Right lung (tissue), 5 donors: ENCODE measurements around the gene DENND5B. TPM values are rescaled to one million over a fixed set of nuclear protein-coding genes. Genes with fewer than 3 reads are reported as not detected.
"Not testable (repeated sequence)": the region's sequence is repeated elsewhere in the genome, so short reads cannot be mapped to it uniquely, and the experiment has no call there.

ENCODE experiments used
- DNase-seq, 2 donors: peaks; one replicate each; pipeline ENCODE4 v3.0.0-alpha.2; 2013
- polyA plus RNA-seq, 5 donors: library from polyadenylated mRNA; unstranded; fragments of 120-200 nt; gene quantifications; one replicate each; pipeline versions ENCODE4 v1.2.1 to v1.2.3, GENCODE V29; 2013; ENCODE audit warnings: inconsistent platforms in 1 of 5, low replicate concordance in 1 of 5; ENCODE audit not compliant: insufficient read length in 5 of 5, insufficient read depth in 1 of 5

DENND5B gene
- polyA plus RNA-seq, 5 donors, result 6.5 to 11.1 (median 8.6) TPM

DNA sequence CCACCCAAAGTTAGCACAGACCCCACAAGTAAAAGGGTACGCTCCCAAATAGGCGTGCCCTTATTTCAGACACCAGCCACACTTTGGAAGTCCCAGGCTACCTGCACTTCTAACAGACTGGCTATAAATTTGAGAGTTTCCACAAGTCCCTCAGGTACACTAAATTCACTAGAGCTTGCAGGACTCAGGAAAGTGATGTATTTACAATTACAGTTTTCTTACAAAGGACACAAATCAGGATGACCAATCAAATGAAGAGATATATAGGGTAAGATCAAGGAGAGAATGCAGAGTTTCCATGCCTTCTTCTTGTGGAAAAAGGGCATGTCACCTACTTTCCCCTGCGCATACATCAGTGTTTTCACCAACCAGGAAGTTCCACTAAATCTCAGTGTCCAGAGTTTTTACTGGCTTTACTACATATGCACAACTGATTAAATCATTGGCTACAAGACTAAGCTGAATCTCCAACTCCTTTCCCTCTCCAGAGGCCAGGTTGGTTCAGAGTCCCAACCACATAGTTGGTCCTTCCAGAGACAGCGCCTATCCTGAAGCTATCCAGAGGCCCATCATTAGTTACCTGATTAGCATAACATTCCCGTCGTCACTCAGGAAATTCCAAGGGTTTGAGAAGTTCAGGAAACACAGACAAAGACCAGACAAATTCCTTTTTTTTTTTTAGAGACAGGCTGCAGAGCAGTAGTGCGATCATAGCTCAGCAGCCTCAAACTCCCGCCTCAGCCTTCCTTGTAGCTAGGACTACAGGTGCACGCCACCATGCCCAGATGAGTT, 84.2 kb downstream of the DENND5B start:
- DNase-seq, result no peak

DNA sequence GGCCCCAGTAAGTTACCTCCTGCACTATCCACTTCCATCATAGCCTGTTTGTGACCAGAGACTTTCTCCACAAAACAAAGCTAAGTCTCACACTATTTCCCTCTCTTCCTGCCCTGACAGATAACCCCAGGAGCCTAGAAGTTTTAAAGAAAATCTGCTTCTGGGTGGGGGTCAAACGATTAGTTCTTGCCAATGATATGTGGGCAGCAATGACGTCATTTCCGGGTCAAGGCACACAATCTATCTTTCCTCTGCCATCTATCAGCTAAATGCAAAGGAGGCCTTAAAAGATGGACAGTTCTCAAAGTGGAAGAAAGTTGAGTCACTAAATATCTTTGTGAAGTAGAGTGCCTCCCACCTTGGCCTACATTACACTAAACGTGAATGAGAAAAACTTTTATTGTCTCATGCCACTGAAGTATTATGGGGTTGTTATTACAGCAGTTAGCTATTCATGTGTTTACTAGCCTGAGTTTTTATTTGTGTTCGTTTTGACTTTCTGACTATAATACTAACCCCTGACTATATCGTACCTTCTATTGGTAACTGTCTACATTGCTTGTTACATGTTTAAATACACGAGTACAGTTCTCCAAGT, 86.2 kb downstream of the DENND5B start:
- DNase-seq, result no peak

DNA sequence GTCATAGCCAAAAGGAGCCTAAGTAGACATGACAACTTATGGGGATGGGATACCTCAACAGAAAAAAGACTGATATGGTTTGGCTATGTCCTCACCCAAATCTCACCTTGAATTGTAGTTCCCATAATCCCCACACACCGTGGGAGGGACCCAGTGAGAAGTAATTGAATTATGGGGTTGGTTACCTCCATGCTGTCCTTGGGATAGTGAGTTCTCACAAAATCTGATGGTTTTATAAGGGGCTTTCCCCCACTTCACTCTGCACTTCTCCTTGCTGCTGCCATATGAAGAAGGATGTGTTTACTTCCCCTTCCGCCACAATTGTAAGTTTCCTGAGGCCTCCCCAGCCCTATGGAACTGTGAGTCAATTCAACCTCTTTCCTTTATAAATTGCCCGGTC, 89.9 kb downstream of the DENND5B start:
- DNase-seq, result not testable (repeated sequence)

DNA sequence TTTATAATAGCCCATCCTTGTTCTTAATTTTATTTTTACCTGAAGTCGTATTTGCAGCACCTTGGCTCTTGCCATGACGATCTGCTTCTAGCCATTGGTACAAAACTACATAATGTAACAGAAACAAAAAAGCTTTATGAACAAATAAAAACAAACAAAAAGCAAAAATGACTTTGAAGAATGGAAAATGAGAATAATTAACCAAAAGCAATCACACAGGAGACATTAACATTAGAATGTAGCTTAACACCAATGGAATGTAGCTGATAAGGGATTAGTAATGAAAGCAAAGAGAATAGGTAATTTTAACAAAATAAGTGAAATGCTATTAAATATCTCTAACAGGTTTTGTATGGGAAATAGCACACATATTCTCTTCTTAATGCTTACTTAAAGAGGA, 91.4 kb downstream of the DENND5B start:
- DNase-seq, result no peak

DNA sequence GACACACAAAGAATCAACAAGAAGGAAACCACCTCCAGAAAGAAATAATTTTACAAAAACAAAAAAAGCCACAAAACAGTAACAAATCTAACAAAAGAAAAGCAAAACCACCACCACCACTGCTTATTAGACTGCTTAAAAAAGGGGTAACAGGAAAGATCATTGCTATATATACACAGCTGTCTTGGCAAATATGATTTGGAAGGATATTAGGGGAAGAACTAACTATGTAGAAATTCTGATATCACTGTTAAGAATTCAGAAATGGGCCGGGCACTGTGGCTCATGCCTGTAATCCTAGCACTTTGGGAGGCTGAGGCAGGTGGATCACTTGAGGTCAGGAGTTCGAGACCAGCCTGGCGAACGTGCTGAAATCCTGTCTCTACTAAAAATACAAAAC, 92.5 kb downstream of the DENND5B start:
- no peak for DNase-seq

DNA sequence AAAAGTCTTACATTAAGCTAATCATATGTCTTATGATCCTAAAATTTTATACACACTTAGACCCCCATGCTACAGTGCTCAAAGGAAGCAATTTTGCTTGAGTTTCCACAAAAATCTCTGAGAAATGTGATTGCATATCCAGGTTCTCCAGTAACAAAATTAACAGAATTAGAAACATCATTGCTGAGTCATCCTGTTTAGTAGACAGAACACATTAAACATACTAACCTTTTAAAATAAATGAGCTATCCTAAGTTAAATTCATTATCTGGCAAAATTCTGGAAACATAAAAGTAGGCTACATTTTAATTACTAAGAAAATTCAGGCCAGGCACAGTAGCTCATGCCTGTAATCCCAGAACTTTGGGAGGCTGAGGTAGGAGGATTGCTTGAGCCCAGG, 94.7 kb downstream of the DENND5B start:
- DNase-seq, result no peak

DNA sequence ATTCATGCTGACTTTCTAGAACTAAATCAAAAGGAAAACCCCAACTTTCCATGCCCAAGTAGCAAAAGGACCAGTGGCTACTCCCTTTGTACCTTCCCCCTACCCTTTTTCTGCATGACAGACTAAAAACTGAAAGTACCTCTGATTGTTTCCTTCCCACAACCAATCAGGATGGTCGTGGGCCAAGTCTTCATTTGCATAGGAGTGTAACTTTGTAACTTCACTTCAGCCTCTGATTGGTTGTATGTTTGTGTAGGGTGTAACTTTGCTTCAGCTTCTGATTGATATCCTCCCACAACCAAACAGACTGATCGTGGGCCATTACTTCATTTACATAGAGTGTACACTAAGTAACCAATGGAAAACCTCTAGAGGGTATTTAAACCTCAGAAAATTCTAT, 96.5 kb downstream of the DENND5B start:
- DNase-seq, result no peak

DNA sequence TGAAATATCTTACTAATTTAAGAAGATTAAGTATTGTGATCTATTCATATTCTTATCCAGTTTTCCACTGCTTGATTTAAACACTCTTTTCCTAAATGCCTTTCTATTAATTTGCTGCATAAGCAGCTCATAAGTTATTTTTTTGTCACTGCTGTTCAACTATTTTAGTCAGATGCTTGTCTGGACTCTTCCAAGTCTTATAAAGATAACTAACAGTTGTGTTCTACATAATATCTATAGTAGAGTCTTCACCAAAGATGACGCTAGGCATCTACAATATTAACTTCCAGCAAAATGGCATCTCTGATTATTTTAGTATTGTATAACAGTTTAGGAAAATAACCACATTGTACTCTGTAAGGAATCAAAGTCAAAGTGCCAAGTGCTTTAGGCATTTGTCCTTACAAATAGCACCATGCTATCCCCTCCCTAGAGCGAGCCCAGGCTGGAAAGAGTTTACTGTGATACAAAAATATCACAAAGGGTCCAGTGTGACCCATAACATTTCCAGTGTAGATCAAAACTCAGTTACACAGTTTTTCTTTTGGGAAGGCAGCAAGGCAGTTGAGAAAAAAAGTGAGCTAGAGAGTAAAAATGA, 98.2 kb downstream of the DENND5B start:
- DNase-seq, result no peak

DNA sequence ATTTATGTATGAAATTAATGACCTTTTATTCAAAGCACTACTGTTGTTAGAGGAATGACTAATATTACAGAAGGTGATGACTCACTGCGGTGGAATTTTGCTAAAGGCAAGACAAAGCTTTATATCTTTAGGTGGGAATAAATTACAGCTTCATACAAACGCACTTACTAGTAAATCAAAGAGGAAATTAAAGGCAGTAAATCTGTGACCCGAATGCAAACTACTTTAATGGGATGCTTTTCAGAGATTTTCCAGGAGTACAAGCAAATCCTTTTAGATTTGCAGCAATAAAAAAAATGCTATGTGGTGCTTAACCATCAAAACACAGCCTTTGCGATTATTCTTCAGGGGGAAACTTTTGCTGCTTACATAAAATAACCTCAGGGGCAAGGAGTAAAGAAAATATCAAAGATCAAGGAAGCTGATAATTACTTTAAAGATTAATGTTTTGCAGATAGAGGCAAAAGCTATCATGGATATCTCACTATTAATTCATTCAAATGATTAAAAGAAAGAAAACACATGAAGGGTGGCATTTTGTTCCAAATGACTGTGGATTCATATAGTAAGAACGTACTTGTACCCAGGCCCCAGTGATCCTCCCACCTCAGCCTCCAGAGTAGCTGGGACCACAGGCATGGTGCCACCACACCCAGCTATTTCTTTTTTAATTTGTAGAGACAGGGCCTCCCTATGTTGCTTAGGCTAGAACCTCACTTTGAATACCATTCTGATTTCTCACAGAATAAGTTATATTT, 98.9 kb downstream of the DENND5B start:
- DNase-seq, result no peak

DNA sequence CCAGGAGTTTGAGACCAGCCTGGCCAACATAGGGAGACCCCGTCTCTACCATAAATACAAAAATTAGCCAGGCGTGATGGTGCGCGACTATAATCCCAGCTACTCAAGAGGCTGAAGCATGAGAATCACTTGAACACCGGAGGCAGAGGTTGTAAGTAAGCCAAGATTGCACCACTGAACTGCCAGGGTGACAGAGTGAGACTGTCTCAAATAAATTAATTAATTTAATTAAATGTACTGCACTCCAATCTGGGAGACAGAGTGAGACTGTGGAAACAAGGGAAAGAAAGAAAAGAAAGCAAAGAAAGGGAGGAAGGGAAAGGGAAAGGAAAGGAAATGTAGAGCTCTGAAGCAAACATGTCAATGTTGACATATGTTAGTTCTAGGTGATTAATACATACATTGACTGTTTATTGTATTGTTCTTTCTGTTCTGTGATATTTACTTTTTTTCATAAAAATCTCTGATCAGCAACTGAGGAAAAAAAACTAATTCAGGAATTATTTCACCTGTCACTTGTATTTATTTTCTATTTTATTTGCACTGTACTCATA, 99.6 kb downstream of the DENND5B start:
- no peak for DNase-seq

DNA sequence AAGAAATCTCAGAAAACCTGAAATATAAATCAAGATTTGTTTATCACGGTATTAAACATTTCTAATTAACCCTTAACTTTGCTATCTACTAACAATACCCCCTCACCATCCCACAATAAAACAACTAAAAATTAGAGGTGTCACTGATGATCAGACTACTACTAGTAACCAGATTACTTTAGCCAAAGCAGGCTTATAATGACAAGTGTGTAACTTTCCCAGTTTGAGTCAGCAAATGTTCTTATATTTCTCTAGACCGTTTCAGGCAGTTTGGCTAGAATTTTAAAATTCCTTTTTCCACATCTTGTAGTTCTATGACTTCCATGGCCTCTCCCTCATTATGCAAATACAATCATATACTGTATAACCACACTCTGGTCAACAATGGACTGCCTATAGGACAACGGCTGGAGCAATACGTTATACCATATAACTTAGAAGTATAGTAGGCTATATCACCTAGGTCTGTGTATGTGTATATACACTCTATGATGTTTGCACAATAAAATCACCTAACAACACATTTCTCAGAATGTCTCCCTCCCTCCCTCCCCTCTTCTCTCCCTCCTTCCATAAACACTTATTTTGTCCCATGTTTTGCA, 102.1 kb downstream of the DENND5B start:
- no peak for DNase-seq

DNA sequence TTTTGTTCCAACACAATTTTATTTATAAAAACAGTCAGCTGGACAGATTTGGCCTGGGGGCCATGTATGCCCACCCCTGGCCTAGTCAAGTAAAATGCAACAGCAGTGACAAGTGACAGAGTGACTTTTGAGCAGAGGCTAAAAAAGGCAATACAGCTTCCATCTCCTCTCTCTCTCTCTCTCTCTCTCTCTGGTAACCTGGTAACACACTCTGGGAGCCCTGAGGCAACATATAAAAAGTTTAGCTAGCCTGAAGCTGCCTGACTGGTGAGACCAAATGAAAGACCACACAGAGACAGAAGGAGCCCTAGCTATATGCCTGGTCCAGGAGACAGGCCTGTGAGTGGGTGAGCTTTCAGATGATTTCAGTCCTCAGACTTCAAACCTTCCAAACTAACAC, 105.4 kb downstream of the DENND5B start:
- no peak for DNase-seq

DNA sequence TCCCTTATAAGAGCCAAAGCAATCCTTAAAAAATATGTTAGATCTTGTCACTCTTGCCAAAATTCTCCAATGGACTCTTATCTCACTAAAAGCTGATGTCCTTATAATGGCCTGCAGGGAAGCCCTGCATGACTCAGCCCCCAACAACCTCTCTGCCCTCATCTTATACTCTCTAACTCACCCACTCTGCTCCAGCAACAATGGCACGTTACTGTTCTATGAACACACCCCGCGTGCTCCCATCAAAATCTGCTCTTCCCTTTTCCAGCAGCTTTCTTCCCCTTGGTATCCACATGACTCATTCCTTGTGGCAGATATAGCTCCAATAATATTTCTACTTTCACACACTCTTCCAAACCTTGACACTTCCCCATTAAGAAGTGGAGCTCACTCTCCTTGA, 108.1 kb downstream of the DENND5B start:
- no peak for DNase-seq

DNA sequence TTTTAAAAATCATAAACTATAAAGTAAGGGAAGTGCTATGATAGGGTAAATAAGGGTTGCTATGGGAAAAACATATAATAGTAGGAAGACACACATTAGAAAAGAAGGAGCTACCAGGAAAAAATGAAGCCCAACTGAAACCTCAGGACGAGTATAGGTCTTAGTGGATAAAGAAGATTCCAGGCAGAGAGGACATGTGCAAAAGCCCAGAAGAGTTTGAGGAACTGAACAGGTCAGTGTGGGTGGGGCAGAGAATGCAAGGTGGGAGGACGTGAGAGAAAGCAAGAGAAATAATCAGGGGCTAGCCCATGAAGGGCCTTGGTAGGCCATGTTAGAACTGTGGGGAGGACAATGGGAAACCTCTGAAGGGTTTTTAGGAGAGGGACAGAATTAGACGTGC, 109.5 kb downstream of the DENND5B start:
- no peak for DNase-seq

DNA sequence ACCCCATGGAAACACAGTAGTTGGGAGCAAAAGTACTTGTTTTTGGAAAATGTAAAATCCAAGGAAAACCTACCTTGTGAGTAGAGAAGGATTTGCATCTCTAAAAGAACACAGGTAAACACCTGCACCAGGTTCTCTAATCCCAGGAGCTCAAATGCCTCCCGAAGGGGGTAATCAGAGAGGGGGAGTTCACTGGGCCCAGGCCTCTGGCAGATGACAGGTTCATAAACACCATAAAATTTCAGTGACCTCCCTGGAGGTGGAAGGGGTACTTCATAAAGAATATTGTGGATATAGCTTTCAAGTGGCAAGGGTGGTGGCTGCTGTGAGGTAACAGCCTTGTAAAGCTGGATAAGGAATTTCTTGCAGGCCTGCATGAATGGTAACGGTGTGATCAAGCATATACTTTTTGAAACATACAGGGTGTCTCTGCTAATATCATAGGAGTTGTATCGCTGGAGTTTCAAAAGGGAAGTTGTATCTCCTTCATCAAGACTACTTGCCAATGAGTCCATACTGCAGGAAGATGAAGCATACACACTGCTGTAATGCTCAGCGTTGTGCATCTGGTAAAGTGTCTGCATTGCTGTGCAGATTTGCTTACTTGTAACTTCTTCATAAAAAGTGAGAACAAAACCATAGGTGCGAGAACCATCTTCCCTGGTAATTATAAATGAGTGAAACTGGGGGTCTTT, 111.3 kb downstream of the DENND5B start:
- DNase-seq, result no peak

DNA sequence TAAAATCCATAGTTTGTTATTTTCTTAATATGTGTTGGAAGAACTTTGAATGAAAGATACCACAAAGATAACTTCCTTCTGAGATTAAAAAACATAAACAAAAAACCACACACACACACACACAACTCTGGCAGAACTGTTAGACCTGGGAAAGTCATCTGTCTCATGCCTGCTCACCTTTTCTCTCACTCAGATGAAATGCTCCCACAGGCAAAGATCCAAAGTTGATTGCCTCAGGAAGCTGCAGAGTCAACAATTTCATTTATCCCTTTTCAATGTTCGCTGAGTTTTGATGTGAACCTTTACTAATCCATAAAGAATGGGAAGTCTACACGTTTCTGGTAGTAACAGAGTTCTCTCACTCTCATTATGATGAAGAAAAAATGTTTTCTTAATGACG, 112.0 kb downstream of the DENND5B start:
- DNase-seq, result no peak

DNA sequence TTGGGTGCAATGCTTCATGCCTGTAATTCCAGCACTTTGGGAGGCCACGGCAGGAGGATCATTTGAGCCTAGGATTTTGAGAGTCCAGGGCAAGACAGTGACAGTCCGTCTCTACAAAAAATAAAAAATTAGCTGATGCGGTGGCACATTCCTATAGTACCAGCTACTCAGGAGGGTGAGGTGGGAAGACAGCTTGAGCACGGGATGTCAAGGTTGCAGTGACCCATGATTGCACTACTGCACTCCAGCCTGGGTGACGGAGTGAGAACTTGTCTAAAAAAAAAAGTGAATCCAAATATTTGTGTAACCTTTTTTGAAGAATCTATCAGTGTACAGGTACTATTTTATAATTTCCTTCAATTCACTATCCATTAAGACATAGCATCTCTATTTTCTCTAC, 112.5 kb downstream of the DENND5B start:
- DNase-seq, result no peak

DNA sequence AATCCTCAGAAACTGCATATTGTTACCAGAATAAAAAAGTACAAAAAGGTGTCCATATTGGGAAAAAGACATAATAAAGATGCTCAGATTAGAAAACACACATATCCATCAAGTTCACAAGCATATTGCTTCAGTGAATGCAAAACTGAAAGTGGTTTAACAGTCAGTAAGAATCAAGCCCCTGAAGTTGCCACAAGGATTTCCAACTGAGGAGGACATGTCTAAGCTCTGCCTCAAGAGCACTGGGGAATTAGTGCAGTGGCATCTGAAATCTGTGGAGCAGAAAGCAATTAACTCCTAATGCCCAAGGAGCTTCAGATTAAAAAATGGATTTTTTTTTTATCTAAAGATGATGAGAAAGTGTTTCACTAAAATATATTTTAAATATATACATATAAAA, 113.2 kb downstream of the DENND5B start:
- DNase-seq, result no peak

DNA sequence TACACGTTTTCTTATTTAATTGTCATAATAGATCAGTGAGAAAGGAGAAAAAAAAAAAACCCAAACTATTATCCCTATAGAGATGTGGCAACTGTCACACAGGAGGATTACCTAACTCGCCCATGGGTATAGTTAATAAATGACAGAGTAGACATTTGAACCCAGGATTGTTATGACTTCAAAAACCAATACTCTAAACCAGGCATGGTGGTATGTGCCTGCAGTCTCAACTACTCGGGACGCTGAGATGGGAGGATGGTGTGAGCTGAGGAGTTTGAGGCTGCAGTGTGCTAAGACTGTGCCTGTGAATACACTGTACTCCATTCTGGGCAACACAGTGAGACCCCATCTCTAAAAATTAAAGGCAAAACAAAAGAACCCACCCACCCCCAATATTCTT, 114.5 kb downstream of the DENND5B start:
- DNase-seq, result no peak

DNA sequence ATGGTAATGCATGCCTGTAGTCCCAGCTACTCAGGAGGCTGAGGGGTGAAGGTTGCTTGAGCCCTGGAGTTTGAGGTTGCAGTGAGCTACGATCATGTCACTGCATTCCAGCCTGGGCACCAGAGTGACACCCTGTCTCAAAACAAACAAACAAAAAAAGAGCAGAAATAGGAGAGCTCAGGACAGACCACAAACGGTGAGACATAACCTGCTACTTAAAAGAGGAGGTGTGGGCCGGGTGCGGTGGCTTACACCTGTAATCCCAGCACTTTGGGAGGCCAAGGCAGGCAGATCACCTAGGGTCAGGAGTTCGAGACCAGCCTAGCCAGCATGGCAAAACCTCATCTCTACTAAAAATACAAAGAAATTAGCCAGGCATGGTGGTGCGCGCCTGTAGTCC, 115.3 kb downstream of the DENND5B start:
- not testable (repeated sequence) for DNase-seq

DNA sequence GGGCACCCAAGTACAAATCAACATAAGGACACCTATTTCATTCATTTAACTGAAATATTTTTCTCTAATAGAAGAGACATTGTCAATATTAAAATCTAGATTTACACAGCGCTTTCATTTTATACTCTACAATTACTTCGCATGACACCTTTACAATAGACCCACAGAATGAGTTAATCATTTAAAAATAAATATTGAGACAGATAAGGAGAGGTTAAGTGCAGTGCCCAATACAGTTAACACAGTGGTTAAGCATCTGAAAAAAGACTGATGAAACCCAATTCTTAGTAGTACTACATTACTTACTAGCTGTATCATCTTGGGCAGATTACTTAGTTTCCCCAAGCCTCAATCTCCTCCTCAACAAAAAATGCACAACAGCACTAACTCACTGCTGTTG, 116.2 kb downstream of the DENND5B start:
- no peak for DNase-seq
